Measurements from ENCODE around the gene WNT1.

Gene WNT1

DNA sequence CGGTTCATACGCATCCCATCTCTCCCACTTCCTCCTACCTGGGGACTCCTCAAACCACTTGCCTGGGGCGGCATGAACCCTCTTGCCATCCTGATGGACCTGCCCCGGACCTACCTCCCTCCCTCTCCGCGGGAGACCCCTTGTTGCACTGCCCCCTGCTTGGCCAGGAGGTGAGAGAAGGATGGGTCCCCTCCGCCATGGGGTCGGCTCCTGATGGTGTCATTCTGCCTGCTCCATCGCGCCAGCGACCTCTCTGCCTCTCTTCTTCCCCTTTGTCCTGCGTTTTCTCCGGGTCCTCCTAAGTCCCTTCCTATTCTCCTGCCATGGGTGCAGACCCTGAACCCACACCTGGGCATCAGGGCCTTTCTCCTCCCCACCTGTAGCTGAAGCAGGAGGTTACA is 3.6 kb downstream of the WNT1 start:
- no peak for DNase-seq

DNA sequence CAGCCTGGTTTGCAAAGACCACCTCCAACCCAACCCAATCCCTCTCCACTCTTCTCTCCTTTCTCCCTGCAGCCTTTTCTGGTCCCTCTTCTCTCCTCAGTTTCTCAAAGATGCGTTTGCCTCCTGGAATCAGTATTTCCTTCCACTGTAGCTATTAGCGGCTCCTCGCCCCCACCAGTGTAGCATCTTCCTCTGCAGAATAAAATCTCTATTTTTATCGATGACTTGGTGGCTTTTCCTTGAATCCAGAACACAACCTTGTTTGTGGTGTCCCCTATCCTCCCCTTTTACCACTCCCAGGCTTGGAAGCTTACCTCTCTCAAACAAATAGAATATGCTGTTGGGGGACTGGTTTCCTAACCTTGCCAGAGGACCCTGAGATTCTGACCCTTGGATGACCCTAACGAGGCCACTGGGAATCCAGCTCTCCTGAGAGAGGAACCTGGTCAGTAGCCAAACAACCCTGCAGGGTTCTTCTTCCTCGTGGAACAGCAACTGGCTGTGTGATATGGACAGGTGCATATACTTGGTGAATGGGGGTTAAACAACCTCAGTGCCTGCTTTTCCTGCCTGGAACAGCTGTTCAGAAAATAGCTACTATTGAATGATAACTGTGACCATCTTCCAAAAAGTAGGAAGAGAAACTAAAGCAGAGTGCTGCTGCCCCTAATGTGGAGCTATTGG is 4.4 kb downstream of the WNT1 start:
- no peak for DNase-seq

DNA sequence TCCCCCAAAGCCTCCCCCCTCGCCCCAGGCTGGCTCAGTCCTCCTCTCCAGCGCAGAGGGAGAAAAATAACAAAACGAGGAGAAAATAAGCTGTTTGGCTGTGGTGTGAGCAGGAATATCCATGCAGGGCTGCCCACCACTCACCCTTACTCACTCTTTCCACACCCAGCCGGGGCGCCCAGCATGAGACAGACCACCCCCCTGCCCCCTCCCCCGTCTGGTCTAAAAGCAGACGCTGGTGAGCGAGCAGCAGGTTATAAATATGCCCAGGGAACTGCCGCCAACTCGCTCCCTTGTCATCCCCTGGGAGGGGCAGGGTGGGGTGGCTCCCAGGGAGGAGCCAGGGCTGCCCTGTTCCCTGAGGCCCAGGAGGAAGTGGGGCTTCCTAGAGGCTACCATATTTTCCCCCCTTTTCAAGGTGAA is 7.4 kb downstream of the WNT1 start:
- DNase-seq, result no peak

DNA sequence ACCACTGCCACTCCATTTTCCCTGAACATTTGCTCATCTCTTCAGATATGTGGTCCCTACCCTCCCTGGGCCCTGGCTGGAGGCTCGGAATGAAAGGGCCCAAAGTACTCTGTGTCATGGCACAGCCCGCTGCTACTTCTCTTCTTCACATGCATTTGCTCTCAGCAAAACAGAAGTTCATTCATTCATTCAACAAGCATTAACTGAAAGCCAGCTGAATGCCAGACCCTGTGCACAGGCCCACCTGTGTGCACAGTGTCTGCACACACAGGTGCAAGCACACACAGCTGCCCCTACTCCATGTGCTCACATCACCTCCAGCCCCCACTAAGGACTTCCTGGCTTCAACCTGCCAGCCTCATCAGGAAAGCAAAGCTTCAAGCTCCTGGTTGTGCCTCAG is 7.8 kb downstream of the WNT1 start:
- DNase-seq, result no peak

DNA sequence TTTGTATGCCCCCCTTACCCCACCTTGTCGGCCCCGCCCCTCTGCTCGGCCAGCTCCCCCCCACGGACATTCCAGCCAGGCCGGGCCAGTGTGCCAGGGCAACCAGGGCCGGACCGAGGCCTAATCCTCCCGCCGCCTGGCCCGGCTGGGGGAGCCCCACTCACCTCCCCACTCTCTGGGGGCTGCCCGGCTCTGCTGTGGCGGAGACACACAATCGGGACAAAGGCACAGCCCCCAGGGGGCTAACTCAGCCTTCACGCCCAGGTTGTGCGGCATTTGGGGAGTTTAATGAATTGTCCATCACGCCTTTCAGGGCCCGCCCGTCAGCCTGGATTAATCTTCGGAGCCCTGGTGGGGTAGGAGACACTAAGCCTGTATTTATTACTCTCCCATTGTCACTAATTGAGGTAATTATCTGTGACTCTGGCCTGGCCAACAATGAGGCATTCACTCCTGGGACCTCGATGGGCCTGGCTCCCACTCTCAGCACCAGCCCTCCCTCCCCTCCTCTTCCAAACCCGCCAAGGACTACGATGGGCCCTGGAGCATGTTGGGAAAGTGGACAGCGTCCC is 8.7 kb downstream of the WNT1 start:
- no peak for DNase-seq

DNA sequence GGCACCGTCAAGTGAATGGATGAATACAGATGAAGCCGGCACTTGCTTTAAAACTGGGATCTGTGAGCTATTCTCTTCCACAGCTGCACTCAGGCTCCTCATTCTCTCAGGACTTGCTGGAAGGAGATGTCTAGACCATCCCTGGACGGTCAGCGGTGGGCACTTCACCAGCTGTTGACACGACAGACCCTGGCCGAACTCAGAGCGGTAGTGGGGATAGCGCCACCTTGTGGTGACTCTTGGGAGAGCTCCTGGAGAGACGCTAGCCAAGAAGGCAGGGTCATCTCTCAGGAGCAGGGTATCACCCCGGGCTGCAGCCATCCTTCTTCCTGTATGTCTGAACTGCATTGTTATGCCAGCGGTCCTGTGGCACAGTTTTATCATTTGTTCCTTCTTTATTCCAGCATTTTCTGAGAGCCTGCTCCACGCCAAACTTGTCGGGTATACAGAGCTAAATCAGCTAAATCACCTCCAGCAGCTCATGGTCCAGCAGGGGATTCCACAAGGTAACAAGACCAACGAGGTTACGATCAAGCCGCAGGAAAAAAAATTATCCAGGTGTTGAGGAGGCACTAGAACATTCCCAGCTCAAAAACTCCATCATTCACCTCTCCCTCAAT is 10.0 kb downstream of the WNT1 start:
- no peak for DNase-seq

DNA sequence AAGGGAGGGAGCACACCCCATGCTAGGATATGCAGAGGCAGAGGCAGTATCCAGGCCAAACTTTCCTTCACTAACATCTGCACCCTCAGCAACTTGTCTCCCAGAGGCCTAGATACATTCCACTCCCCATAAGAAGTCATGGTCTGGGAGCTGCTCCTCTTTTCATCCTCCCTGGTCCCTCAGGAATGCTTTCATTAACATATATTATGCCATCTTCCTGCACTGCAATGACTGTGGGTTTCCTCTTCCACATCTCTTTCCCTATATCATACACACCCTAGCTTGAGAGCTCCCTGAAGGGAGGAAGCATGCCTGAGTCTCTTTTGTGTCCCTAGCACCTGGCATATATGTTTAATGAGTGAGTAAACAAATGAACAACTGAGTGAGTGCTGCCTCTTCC is 12.4 kb downstream of the WNT1 start:
- no peak for DNase-seq

DNA sequence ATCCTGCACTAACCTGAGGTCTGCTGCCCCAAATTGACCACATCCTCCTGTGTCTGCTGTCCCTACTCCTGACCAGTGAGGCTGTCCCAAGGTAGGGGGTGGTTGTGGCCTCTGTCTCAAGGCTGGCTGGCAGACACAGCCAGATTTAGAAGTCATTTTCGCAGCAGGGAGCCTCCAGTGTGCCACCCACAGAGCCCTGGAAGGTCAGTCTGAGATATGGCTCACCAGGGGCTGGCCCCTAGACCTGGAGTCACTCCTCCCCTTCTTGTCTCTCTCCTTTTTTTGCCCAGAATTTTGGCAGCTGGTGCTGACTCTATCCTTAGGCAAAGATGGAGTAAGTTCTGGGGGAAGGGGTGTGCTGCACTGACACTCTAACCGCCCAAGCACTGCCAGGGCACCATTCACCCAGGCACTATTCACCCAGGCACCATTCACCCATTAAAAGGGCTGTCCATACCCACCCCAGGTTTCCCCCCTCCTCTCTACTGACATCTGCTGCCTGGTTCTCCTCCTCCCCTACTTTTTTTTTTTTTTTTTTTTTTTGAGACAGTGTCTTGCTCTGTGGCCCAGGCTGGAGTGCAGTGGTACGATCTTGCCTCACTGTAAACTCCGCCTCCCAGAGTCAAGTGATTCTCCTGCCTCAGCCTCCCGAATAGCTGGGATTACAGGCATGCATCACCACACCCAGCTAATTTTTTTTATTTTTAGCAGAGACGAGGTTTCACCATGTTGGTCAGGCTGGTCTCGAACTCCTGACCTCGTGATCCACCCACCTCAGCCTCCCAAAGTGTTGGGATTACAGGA is 13.3 kb downstream of the WNT1 start:
- DNase-seq, result no peak

DNA sequence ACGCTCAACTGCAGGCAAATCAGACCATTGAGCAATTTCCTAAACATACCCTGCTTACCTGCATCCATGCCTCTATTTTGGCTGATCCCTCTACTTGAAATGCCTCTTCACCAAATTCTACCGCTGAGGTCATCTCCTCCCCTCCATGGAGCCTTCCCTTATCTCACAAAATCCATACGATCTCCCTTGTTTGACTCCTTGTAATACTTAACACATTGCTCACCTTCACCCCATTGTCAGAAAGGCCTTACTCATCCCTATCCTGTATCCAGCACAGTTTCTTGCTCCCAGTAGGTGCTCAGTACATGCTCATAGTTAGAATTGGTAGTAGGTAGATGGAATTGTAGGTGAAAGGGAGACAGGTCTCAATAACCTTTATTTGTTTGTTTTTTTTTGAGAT is 15.7 kb downstream of the WNT1 start:
- DNase-seq, result no peak

DNA sequence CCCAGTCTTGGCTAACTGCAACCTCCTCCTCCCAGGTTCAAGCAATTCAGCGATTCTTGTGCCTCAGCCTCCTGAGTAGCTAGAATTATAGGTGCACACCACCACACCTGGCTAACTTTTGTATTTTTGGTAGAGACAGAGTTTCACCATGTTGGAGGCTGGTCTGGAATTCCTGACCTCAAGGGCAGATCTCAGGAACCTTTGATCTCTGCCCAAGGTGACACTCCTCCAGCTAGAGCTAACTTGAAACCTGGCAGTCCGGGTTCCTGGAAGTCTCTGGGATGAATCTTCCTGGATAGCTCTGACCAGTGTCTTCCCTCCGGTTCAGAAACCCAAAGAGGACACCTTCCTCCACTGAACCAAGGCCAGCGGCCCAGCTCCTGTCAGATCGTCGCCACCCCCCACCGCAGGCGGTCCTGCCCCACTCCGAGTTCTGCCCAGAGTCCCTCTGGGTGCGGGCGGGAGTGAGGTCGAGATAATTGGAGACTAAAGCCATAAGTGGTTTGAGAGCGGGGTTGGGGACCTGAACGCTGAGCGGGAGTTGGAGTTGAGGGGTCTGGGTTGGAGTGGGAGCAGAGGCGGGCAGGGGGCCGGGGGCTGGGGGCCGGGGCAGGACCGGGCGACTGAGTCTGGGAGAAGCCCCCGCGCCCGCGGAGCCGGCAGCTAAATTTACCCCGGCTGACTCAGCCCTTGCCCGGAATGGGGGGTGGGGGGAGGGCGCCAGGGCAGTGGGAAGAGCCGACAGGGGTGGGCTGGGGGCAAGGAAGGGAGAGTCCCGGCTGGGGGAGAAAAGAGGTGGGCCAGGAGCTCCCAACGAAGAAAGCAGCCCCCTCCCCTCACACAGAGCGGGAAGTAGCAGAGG is 16.3 kb downstream of the WNT1 start:
- no peak for DNase-seq

DNA sequence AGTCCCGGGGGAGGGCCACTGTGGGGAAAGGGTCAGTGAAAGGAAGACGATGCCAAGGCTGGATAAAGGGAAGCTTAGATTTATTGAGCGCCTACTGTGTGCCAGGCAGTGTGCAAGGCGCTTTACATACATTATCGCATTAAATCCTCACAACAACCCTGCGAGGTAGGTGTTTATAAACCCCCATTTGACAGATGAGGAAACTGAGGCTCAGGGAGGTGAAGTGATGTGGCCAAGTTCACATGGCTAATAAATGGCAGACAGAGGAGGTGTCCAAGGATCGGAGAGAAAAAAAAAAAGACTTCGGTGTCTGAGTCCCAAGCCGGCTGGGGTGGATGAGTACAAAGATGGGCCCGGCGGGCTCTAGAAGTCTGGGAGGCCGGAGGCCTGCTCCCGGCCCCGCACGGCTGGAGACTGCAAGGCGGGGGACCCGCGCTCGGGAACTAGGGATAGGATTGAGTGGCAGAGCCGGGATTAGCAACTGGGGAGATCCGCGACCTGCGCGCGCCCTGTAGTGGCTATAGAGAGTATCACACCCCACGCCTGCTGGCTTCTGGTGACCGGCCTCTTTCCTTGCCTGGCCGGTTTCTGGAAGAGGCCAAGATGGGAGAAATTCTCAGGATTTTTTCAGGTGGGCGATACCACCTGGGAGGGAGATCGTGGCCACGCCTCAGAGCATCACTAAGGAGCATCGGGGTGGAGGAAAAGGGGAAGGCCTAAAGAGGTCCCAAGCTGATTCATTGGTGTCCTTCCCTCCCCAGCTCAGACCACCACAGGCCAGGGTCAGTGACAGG is 17.2 kb downstream of the WNT1 start:
- DNase-seq, result peak; percentile 35

DNA sequence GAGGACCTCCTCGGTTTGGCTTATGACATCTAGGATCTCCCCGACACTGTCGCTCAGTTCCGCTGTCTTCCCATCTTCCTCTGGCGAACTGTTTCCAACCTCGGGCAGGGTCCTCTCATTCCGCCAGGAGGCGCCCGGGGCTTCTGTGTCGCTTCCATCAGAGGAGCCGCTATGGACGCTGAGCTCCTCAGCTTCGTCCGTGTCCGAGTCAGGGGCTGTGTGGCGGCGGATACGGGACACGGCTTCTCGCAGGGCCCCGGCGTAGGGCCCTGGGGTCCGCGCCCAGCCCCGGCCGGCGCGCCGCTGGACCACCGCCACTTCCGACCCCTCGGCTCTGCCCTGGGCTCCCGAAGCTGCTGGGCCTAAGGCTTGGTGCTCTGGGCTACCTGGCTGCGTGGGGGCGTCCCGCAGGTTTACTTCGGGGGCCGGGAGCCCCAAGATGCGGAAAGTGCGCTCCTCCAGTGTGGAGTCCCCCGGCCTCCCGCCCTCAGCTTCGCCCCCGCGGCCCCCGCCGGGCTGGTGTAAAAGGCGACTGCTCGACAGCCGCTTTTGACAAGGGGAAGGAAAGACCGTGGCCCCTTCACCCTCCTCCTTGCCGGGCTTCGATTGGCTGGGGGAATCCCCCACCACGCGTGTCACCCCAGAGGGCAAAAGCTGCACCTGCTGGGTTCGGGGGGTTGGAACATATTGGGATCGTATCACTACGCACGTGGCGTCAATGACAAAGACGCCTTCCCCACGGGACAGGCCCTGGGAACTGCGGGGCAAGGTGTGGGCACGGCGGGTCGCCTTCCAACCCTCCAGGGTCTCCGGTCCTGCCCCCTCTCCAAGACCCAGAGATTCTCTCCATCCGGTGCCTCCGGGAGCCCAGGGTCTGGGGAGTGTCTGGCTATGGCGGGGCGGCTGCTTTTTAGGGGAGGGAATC is 18.9 kb downstream of the WNT1 start:
- peak; percentile 41 for DNase-seq

DNA sequence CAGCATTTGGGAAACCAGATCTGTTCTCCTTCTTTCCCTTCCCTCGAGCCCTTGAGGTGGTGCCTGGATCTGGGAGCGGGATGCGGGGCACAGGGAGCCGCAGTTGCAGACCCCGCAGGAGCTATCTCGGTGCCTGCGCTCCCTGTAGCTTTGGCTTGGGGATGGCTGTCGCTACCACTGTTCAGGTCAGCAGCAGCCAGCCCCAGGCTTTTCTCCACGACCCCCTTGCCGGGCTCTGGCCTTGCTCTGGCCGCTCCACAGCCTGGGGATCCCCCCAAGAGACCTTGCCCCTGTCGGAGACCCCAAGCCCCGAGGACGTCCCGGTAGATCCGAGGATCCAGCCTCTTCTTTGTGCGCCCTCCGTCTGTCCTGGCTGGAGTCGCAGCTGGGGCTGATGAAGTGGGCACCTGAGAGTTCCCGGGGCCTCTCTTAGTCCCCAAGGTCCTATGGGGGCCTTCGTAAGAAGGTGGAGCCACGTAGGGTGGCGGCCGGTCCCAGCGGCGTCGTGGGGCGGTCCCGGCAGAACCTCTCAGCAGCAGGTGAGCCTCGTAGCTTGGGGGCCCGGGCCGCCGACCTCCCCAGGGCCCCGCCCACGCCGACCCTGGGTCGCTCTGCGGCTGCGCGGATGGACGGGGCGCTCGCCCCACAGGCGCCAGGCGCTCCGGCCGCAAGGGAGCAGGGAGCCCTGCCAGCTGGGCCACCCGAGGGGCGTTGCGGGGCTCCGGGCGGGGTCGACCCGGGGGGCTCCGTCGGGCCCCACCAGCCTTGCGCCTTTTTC is 19.8 kb downstream of the WNT1 start:
- no peak for DNase-seq

DNA sequence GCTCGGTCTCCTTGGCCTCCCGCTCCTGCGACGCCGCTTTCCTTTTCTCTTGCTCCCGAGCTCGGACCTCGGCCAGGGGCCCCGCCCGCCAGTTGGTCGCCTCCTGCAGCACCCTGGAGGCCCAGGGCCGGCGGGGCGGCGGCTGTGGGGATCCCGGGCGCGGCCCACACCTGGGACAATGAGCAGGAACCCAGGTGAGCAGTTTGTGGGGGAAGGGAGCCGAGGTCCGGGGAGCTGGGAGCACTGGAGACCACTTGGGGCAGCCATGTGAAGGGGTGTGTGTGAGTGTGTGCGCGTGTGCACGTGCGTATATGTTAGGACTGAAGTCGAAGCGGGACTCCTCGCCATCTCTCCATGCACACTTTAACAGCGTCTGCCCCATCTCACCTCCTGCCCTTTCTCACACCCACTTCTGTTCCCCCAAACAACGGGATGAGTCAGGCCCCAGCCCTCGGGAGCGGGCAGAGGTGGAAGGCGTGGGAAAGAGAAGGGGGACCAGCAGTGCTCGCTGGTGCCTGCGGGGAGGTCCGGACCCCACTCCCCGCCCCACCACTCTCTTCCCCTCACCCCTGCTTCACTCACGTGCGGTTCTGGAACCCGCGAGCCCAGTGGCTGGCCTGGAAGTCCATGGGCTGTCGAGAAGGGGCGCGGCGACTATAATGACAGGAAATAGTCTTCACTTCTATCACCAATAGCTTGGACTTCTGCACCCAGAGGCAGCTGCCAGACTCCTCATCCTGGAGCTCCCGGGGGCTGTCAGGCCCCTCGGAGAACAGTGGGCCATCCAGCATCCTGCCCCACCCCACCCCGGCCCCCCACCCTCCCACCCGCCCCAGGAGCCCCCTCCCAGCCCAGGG is 20.6 kb downstream of the WNT1 start:
- DNase-seq, result no peak

DNA sequence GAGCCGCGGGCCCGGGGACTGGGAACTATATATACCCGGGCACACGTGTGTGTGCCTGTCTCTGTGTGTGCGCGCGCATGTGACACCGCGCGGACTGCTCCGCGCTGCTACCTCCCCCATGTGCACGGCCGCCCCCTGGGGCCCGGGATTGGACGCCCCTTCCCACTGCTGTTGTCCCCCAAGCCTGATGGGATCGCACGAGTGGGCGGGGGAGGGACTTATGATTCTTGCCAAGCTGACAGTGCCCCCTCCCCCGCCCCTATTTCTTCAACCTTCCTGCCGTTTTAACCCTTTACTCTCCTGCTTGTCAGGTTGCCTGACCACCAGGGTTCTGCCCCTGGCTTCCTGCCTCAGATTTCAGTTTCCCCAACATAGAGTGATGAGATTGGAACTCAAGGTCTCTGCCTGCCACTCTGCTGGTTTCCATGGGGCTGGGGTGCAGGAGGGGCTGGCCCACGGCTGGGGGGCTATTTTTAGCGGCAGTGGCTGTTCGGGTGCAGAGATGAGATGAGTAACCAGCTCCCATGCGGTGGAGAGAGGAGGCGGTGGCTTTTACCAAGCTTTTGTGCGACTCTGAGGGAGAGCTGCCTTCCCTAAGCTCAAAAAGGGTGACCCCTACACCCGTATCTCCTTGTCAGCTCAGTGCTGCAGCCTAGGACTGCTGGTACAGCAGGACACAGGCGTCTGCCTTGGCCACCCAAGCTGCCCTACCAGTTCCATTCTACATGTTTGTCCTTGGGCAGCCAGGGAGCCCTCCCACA is 21.4 kb downstream of the WNT1 start, which contains the start of gene DDN:
Gene DDN (minus strand): TSS at position 5 of the 761 bp plus-strand sequence. CDS start 88 bp downstream, outside the sequence.
- DNase-seq, result no peak

DNA sequence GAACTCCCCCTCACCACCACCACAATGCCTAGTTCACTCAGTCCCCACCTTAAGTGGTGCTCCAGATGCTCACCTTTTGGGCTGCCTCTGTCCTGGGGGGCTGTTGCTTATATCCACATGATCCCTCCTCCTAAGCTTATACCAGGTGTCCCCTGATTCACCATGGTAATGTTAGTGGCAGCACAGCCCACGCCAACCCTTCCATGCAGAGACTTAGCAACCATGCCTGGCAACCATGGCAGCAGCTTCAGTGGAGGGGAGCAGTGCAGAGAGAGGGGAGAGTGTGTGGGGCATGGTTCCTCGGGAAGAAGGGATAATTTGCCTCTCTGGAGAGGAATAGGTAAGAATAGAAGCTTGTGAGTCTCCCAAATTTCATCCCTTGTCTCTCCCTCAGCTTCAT is 22.2 kb downstream of the WNT1 start:
- DNase-seq, result no peak

DNA sequence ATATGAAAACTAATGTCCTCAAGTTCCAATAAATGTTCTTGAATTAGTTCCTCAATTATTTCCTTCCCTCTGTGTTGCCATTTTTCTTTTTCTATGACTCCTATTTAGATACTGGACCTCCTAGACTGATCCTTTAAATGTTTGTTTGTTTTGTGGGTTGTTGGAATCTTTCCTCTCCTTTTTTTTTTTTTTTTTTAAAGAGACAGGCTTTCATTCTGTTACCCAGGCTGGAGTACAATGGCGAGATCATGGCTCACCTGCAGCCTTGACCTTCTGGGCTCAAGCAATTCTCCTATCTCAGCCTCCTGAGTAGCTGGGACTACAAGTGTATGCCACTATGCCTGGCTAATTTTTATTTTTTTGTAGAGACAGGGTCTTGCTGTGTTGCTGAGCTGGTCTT is 30.8 kb downstream of the WNT1 start:
- no peak for DNase-seq

DNA sequence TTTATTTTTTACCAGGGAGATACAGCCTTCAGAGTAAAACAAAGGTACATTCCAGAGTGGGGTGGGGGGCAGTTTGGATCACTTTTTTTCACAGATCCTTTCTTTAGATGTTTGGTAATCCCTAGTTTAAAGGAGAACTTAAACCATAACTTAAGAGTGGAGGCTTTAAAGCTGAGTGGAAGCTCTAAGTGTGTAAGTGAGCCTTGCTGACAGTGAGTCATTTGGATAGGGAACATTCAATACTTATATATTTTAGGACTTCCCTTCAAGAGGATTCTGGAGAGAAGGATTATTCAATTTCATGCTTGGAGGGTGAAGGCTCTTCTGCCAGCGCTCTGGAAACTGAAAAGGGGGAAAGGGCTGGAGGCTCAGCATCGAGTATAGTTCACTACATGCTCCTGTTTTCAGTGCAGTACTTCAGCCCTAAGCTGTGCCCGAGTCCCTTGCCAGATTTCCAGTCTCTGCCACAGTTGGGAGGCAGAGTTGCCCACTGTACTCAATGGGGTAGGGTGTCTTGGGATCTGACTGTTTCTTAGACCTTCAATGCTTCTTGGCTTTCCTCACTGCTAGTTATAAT is 32.1 kb downstream of the WNT1 start:
- no peak for DNase-seq

Measured in SHP77 treated with DMSO at 0.1 percent for 48 hours (cell line).